GM18499 (cell line): ENCODE results near the gene KIRREL3.

Source experiments
- ATAC-seq: cut with Tn5 transposase; IDR thresholded peaks from one replicate; pipeline ENCODE4 v1.9.1; 2021; ENCODE audit warnings: moderate number of reproducible peaks; ENCODE audit not compliant: insufficient read depth, unreplicated experiment

Gene KIRREL3

GRCh38 chr11:126444072-126444471 is 556.5 kb downstream of the KIRREL3 start:
- ATAC-seq, result no peak

- ATAC-seq, result no peak
Observed at GRCh38 chr11:126443120-126443519, 557.5 kb downstream of the KIRREL3 start.

GRCh38 chr11:126440792-126441514 is 559.6 kb downstream of the KIRREL3 start:
- no peak for ATAC-seq

GRCh38 chr11:126440276-126440675 is 560.3 kb downstream of the KIRREL3 start:
- ATAC-seq, result no peak

- no peak for ATAC-seq
Observed at GRCh38 chr11:126438691-126439090, 561.9 kb downstream of the KIRREL3 start.

GRCh38 chr11:126438272-126438671 is 562.3 kb downstream of the KIRREL3 start:
- ATAC-seq, result no peak

- ATAC-seq, result no peak
Observed at GRCh38 chr11:126437731-126438130, 562.8 kb downstream of the KIRREL3 start.

GRCh38 chr11:126436209-126436755 is 564.3 kb downstream of the KIRREL3 start:
- ATAC-seq, result no peak

GRCh38 chr11:126434950-126435335 is 565.6 kb downstream of the KIRREL3 start:
- no peak for ATAC-seq

- ATAC-seq, result no peak
Observed at GRCh38 chr11:126433989-126434949, 566.3 kb downstream of the KIRREL3 start.

GRCh38 chr11:126433244-126433846 is 567.2 kb downstream of the KIRREL3 start:
- ATAC-seq, result peak; percentile 53

- ATAC-seq, result no peak
Observed at GRCh38 chr11:126432525-126432924, 568.0 kb downstream of the KIRREL3 start.

GRCh38 chr11:126432065-126432461 is 568.5 kb downstream of the KIRREL3 start:
- no peak for ATAC-seq

GRCh38 chr11:126431401-126432064 is 569.0 kb downstream of the KIRREL3 start:
- no peak for ATAC-seq

- no peak for ATAC-seq
Observed at GRCh38 chr11:126430581-126431335, 569.8 kb downstream of the KIRREL3 start.

- no peak for ATAC-seq
Observed at GRCh38 chr11:126426820-126427749, 573.5 kb downstream of the KIRREL3 start.

- no peak for ATAC-seq
Observed at GRCh38 chr11:126426106-126426505, 574.5 kb downstream of the KIRREL3 start.

GRCh38 chr11:126424471-126425039 is 576.0 kb downstream of the KIRREL3 start:
- ATAC-seq, result no peak
